Upper lobe of left lung (tissue), 4 donors: ENCODE results near the gene NAA25.

ENCODE experiments used
- EP300 ChIP-seq, 4 donors: sonication (generic); formaldehyde crosslinking; IDR thresholded peaks; one replicate each; pipeline ENCODE4 v1.5.1; 2017; ENCODE audit warnings: antibody characterized with exemption in 4 of 4, control low read depth in 2 of 4
- TF ChIP-seq, protein P1 (sequence below), 6 experiments: fragments of 450-650 bp in 4 of 6; fragments of 200-600 bp in 2 of 6; sonication (generic) in 2 of 6; IDR thresholded peaks; one replicate each; pipeline ENCODE4 v1.5.1; 2016 to 2019; ENCODE audit warnings: antibody characterized with exemption in 6 of 6

GRCh38 chr12:112124918-112125249, 16.3 kb upstream of the NAA25 start:
- TF ChIP-seq, protein P1, sequence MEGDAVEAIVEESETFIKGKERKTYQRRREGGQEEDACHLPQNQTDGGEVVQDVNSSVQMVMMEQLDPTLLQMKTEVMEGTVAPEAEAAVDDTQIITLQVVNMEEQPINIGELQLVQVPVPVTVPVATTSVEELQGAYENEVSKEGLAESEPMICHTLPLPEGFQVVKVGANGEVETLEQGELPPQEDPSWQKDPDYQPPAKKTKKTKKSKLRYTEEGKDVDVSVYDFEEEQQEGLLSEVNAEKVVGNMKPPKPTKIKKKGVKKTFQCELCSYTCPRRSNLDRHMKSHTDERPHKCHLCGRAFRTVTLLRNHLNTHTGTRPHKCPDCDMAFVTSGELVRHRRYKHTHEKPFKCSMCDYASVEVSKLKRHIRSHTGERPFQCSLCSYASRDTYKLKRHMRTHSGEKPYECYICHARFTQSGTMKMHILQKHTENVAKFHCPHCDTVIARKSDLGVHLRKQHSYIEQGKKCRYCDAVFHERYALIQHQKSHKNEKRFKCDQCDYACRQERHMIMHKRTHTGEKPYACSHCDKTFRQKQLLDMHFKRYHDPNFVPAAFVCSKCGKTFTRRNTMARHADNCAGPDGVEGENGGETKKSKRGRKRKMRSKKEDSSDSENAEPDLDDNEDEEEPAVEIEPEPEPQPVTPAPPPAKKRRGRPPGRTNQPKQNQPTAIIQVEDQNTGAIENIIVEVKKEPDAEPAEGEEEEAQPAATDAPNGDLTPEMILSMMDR (IDR thresholded peaks at IDR 0.05), result no peak
- TF ChIP-seq EP300 (IDR thresholded peaks at IDR 0.05), result no peak
